NCI-H774 (cell line): ENCODE data around the gene ADAMTS2.
A peak's percentile ranks its signal among the peaks of the same experiment; 100 is the strongest.

Experiments used
- DNase-seq: peaks from one replicate; lab custom pipeline; 2025; lab: John Stamatoyannopoulos, UW

ADAMTS2 gene

GRCh38 chr5:179177711-179178575 is 167.3 kb downstream of the ADAMTS2 start:
- no peak for DNase-seq

- no peak for DNase-seq
These were observed 168.6 kb downstream of the ADAMTS2 start for GRCh38 chr5:179176571-179177230.

- no peak for DNase-seq
These were observed 169.1 kb downstream of the ADAMTS2 start for GRCh38 chr5:179176166-179176565.

GRCh38 chr5:179171816-179172745 is 173.2 kb downstream of the ADAMTS2 start:
- no peak for DNase-seq

- DNase-seq: no peak
These were observed 173.9 kb downstream of the ADAMTS2 start for GRCh38 chr5:179171251-179171815.

- no peak for DNase-seq
These were observed 174.7 kb downstream of the ADAMTS2 start for GRCh38 chr5:179170606-179171005.

- no peak for DNase-seq
These were observed 175.4 kb downstream of the ADAMTS2 start for GRCh38 chr5:179169836-179170235.

GRCh38 chr5:179168664-179169063 is 176.6 kb downstream of the ADAMTS2 start:
- DNase-seq: no peak

GRCh38 chr5:179167871-179168451 is 177.3 kb downstream of the ADAMTS2 start:
- DNase-seq: no peak

- DNase-seq: peak; percentile 28
These were observed 178.1 kb downstream of the ADAMTS2 start for GRCh38 chr5:179166886-179167841.

GRCh38 chr5:179166171-179166885 is 178.9 kb downstream of the ADAMTS2 start:
- no peak for DNase-seq

GRCh38 chr5:179165421-179166170 is 179.7 kb downstream of the ADAMTS2 start:
- DNase-seq: no peak

- no peak for DNase-seq
These were observed 180.6 kb downstream of the ADAMTS2 start for GRCh38 chr5:179164331-179165311.

GRCh38 chr5:179163236-179164155 is 181.8 kb downstream of the ADAMTS2 start:
- DNase-seq: no peak

- no peak for DNase-seq
These were observed 182.7 kb downstream of the ADAMTS2 start for GRCh38 chr5:179162351-179163235.

- DNase-seq: no peak
These were observed 183.4 kb downstream of the ADAMTS2 start for GRCh38 chr5:179161901-179162300.
